Measurements from ENCODE around the gene CCSER1. TPM values are rescaled to one million over a fixed set of nuclear protein-coding genes. Genes with fewer than 3 reads are reported as not detected.
"Not testable (repeated sequence)": the region's sequence is repeated elsewhere in the genome, so short reads cannot be mapped to it uniquely, and the experiment has no call there.

CCSER1 gene
- polyA plus RNA-seq, 3 donors, result 0.09 to 0.75 (median 0.13) TPM

GRCh38 chr4:91267543-91267942, 1140.3 kb downstream of the CCSER1 start:
- Histone ChIP-seq H4K20me1 (ENCODE audit: insufficient read depth, low read length) (no peaks in the 10 kb centered on the region), H3K36me3 (replicated peaks in 1 of 2; ENCODE audit: control insufficient read depth in 1 of 2, insufficient read depth in 2 of 2, low read length in 2 of 2) (no peaks in the 10 kb centered on the region), H3K4me1 (ENCODE audit: control insufficient read depth in 1 of 2, insufficient read depth in 2 of 2, low read length in 2 of 2) (no peaks in the 10 kb centered on the region), H3K4me3 (replicated peaks in 1 of 3; ENCODE audit: low read depth in 2 of 3, low read length in 3 of 3) (no peak overlapping the region), H3K9ac (ENCODE audit: insufficient read depth, low read length, poor library complexity, severe bottlenecking) (no peak overlapping the region), H2AFZ (ENCODE audit: insufficient read depth, low read depth, low read length, poor library complexity, severe bottlenecking) (no peak overlapping the region), H3K9me3 (replicated peaks in 1 of 2; ENCODE audit: control insufficient read depth in 1 of 2, insufficient read depth in 1 of 2, low read length in 2 of 2) (peaks cover 0 to 8% of the 10 kb centered on the region in 2 donors), H3K79me2 (ENCODE audit: insufficient read depth, low read length) (no peaks in the 10 kb centered on the region), H3K27ac (ENCODE audit: low read depth in 1 of 2, low read length in 2 of 2) (no peak overlapping the region), H3K4me2 (replicated peaks; ENCODE audit: extremely low read depth, low read length, poor library complexity, severe bottlenecking) (no peak overlapping the region), H3K27me3 (ENCODE audit: control insufficient read depth in 2 of 2, insufficient read depth in 2 of 2, low read length in 2 of 2) (no peaks in the 10 kb centered on the region)
- H3K27me3 Mint-ChIP-seq (ENCODE audit: low read depth in 3 of 3), result no peaks in the 10 kb centered on the region
- no peak overlapping the region for H3K4me3 Mint-ChIP-seq
- DNase-seq, result no peak
- intact Hi-C loops (cut with micrococcal nuclease), result no loop called here
- H3K27ac Mint-ChIP-seq, result no peak overlapping the region
- H3K9me3 Mint-ChIP-seq, result peaks cover 0 to 9% (median 3%) of the 10 kb centered on the region in 7 donors
- no peak for TF ChIP-seq CTCF (IDR thresholded peaks at IDR 0.05)
- no peaks in the 10 kb centered on the region for H3K36me3 Mint-ChIP-seq
- no peaks in the 10 kb centered on the region for H3K4me1 Mint-ChIP-seq

GRCh38 chr4:91268481-91268880, 1141.3 kb downstream of the CCSER1 start:
- H3K27ac Mint-ChIP-seq; H3K4me3 Mint-ChIP-seq; H3K27me3 ChIP-seq (ENCODE audit: control insufficient read depth in 2 of 2, insufficient read depth in 2 of 2, low read length in 2 of 2); H3K36me3 ChIP-seq (replicated peaks in 1 of 2; ENCODE audit: control insufficient read depth in 1 of 2, insufficient read depth in 2 of 2, low read length in 2 of 2); intact Hi-C loops (cut with micrococcal nuclease); H2AFZ ChIP-seq (ENCODE audit: insufficient read depth, low read depth, low read length, poor library complexity, severe bottlenecking); H3K4me2 ChIP-seq (replicated peaks; ENCODE audit: extremely low read depth, low read length, poor library complexity, severe bottlenecking); H4K20me1 ChIP-seq (ENCODE audit: insufficient read depth, low read length); H3K4me1 Mint-ChIP-seq; H3K79me2 ChIP-seq (ENCODE audit: insufficient read depth, low read length); H3K27ac ChIP-seq (ENCODE audit: low read depth in 1 of 2, low read length in 2 of 2); H3K36me3 Mint-ChIP-seq; H3K27me3 Mint-ChIP-seq (ENCODE audit: low read depth in 3 of 3); H3K4me3 ChIP-seq (replicated peaks in 1 of 3; ENCODE audit: low read depth in 2 of 3, low read length in 3 of 3); DNase-seq; H3K9ac ChIP-seq (ENCODE audit: insufficient read depth, low read length, poor library complexity, severe bottlenecking); H3K4me1 ChIP-seq (ENCODE audit: control insufficient read depth in 1 of 2, insufficient read depth in 2 of 2, low read length in 2 of 2); H3K9me3 ChIP-seq (replicated peaks in 1 of 2; ENCODE audit: control insufficient read depth in 1 of 2, insufficient read depth in 1 of 2, low read length in 2 of 2): not testable (repeated sequence)
- peaks cover under 1 to 13% (median 6%) of the 10 kb centered on the region in 7 donors for H3K9me3 Mint-ChIP-seq
- 86% methylated on average over 1 of the region's 4 CpGs for WGBS (ENCODE audit: insufficient coverage)

Measured in CD14-positive monocyte (primary cell).